ENCODE measurements around the gene CFTR.
"Not testable (repeated sequence)": the region's sequence is repeated elsewhere in the genome, so short reads cannot be mapped to it uniquely, and the experiment has no call there.

The CFTR gene

GRCh38 chr7:117495308-117495707 lies 15.5 kb downstream of the CFTR start:
- no peak for DNase-seq (ENCODE audit: low read depth)

GRCh38 chr7:117502331-117502730 lies 22.5 kb downstream of the CFTR start:
- no peak for DNase-seq (ENCODE audit: low read depth)

GRCh38 chr7:117505238-117505637 lies 25.4 kb downstream of the CFTR start:
- no peak for DNase-seq (ENCODE audit: low read depth)

- no peak for DNase-seq (ENCODE audit: low read depth)
These were observed 28.9 kb downstream of the CFTR start for GRCh38 chr7:117508676-117509075.

GRCh38 chr7:117517194-117517593 lies 37.4 kb downstream of the CFTR start:
- DNase-seq (ENCODE audit: low read depth), result not testable (repeated sequence)

GRCh38 chr7:117530390-117530789 lies 50.6 kb downstream of the CFTR start:
- DNase-seq (ENCODE audit: low read depth), result no peak

- no peak for DNase-seq (ENCODE audit: low read depth)
These were observed 51.9 kb downstream of the CFTR start for GRCh38 chr7:117531595-117532244.

GRCh38 chr7:117538053-117538452 lies 58.2 kb downstream of the CFTR start:
- no peak for DNase-seq (ENCODE audit: low read depth)

GRCh38 chr7:117544061-117544460 lies 64.2 kb downstream of the CFTR start:
- no peak for DNase-seq (ENCODE audit: low read depth)

GRCh38 chr7:117548035-117548434 lies 68.2 kb downstream of the CFTR start:
- DNase-seq (ENCODE audit: low read depth), result no peak

- DNase-seq (ENCODE audit: low read depth), result no peak
These were observed 70.8 kb downstream of the CFTR start for GRCh38 chr7:117550625-117551024.

- DNase-seq (ENCODE audit: low read depth), result no peak
These were observed 72.8 kb downstream of the CFTR start for GRCh38 chr7:117552660-117553059.

GRCh38 chr7:117555260-117555659 lies 75.4 kb downstream of the CFTR start:
- no peak for DNase-seq (ENCODE audit: low read depth)

GRCh38 chr7:117559391-117559790 lies 79.6 kb downstream of the CFTR start:
- DNase-seq (ENCODE audit: low read depth), result no peak

- DNase-seq (ENCODE audit: low read depth), result no peak
These were observed 80.2 kb downstream of the CFTR start for GRCh38 chr7:117560030-117560429.

GRCh38 chr7:117562759-117563158 lies 82.9 kb downstream of the CFTR start:
- DNase-seq (ENCODE audit: low read depth), result no peak

GRCh38 chr7:117564080-117564479 lies 84.3 kb downstream of the CFTR start:
- DNase-seq (ENCODE audit: low read depth), result no peak

GRCh38 chr7:117564627-117565026 lies 84.8 kb downstream of the CFTR start:
- no peak for DNase-seq (ENCODE audit: low read depth)

- no peak for DNase-seq (ENCODE audit: low read depth)
These were observed 85.4 kb downstream of the CFTR start for GRCh38 chr7:117565226-117565625.

GRCh38 chr7:117567781-117568180 lies 88.0 kb downstream of the CFTR start:
- no peak for DNase-seq (ENCODE audit: low read depth)

GRCh38 chr7:117572856-117573620 lies 93.2 kb downstream of the CFTR start:
- no peak for DNase-seq (ENCODE audit: low read depth)

GRCh38 chr7:117581424-117581823 lies 101.6 kb downstream of the CFTR start:
- no peak for DNase-seq (ENCODE audit: low read depth)

GRCh38 chr7:117582219-117582704 lies 102.4 kb downstream of the CFTR start:
- no peak for DNase-seq (ENCODE audit: low read depth)

- DNase-seq (ENCODE audit: low read depth), result no peak
These were observed 108.1 kb downstream of the CFTR start for GRCh38 chr7:117587931-117588330.
